Adrenal gland (tissue), 12 donors: ENCODE results near the gene ATP5F1C. TPM values are rescaled to one million over a fixed set of nuclear protein-coding genes. Genes with fewer than 3 reads are reported as not detected.

Experiments used
- DNase-seq, 7 donors: peaks; one replicate each; pipeline ENCODE4 v3.0.0-alpha.2; 2019 to 2020
- H3K27ac ChIP-seq, 5 donors: fragments of 200-600 bp; sonication (generic) in 4 of 5; 1 replicate in 3 of 5; 2 replicates in 2 of 5; pipeline versions ENCODE4 v1.5.1 to v1.8.0; 2016 to 2020; ENCODE audit warnings: mild to moderate bottlenecking in 1 of 5
- H3K27me3 ChIP-seq: fragments of 200-600 bp; 2 replicates; pipeline ENCODE4 v1.8.0; 2021
- H3K36me3 ChIP-seq, 2 donors: fragments of 200-600 bp; replicated peaks in 1 of 2; 1 replicate in 1 of 2; 2 replicates in 1 of 2; pipeline versions ENCODE4 v1.5.1 to v1.8.0; 2018 to 2022
- H3K4me1 ChIP-seq, 2 donors: fragments of 200-600 bp; replicated peaks in 1 of 2; 1 replicate in 1 of 2; 2 replicates in 1 of 2; pipeline versions ENCODE4 v1.5.1 to v1.8.0; 2018 to 2021
- H3K4me3 ChIP-seq, 4 donors: fragments of 200-600 bp; sonication (generic) in 3 of 4; one replicate each; pipeline ENCODE4 v1.5.1; 2016 to 2018
- H3K9me3 ChIP-seq, 3 donors: fragments of 200-600 bp; sonication (generic) in 1 of 3; replicated peaks in 1 of 3; 1 replicate in 2 of 3; 2 replicates in 1 of 3; pipeline versions ENCODE4 v1.5.1 to v1.8.0; 2016 to 2021
- CTCF ChIP-seq, 6 experiments: fragments of 450-650 bp in 4 of 6; fragments of 200-600 bp in 2 of 6; sonication (generic) in 1 of 6; IDR thresholded peaks; 1 replicate in 5 of 6; 2 replicates in 1 of 6; pipeline versions ENCODE4 v1.5.1 to v1.8.0; 2016 to 2021; ENCODE audit warnings: antibody characterized with exemption in 6 of 6, mild to moderate bottlenecking in 2 of 6, moderate library complexity in 1 of 6
- POLR2A ChIP-seq, 2 donors: fragments of 450-650 bp; IDR thresholded peaks; one replicate each; pipeline ENCODE4 v1.6.1; 2017; ENCODE audit warnings: antibody characterized with exemption in 2 of 2, mild to moderate bottlenecking in 2 of 2, moderate library complexity in 1 of 2
- WGBS, 4 donors: extraction: QIAGEN DNeasy Blood & Tissue Kit in 2 of 4; methylation state at CpG; one replicate each; pipeline versions ENCODE4 v1.1.5 to v1.1.7; 2013 to 2017; 5-methylcytosine and 5-hydroxymethylcytosine counted together
- intact Hi-C, 2 donors: fragments of 100-400 bp; cut with DNase I; formaldehyde crosslinking; loops; one replicate each; pipeline versions ENCODE4 v1.14.1 to v1.15.0; 2022 to 2023
- polyA plus RNA-seq, 3 donors: library from polyadenylated mRNA; stranded (reverse); fragments of 200-250 nt in 2 of 3; fragments of 350-450 nt in 1 of 3; fragmentation: Illumina TruSeq in 1 of 3; extraction: RNeasy Lipid Tissue Mini Kit (QIAGEN cat#74804) in 1 of 3; gene quantifications; one replicate each; pipeline ENCODE4 v1.2.3, GENCODE V29; 2013 to 2014
- total RNA-seq, 9 donors: library from RNA; depleted of rRNA in 4 of 9; stranded (reverse); fragments of >200 nt in 4 of 9; fragments of 120-200 nt in 1 of 9; fragmentation: NEBNext Ultra II Directional in 1 of 9; extraction: Animal tissue kit (Norgen Biotek cat#: 25700) in 1 of 9; gene quantifications; one replicate each; pipeline versions ENCODE4 v1.1.0 to v1.2.4, GENCODE V29; 2013 to 2023
- donor health status: healthy with polysubstance abuse.
- donor health status: Bipolar disorder and iron deficiency.
- donor health status: DM: yes; HTN: yes; CAD: no.
- donor health status: DM: no; HTN: no; CAD: no.
- donor health status: DM: no; HTN: no; CAD: no.
- donor health status: DM: yes; HTN: yes; CAD: no.

The ATP5F1C gene
- total and polyA plus RNA-seq, 12 donors, result 453 to 1,397 (median 555) TPM

GRCh38 chr10:7817984-7818294 lies 30.0 kb downstream of the ATP5F1C start:
- intact Hi-C loops, result loop anchor here in 1 of 2 donors (10.0 kb wide), 1 partner anchor 63 kb away; no protein-coding TSS in a partner anchor
- Histone ChIP-seq H3K4me1 (peaks cover 0 to 19% of the 10 kb centered on the region in 2 donors), H3K36me3 (no peaks in the 10 kb centered on the region), H3K9me3 (no peaks in the 10 kb centered on the region), H3K27me3 (no peaks in the 10 kb centered on the region), H3K4me3 (peak overlapping the region; percentile 71 to 99 (median 84)), H3K27ac (peak overlapping the region in 1 of 5 donors; percentile 70)
- 0 to 2% (median 1%) methylated on average over 10 of the region's 10 CpGs for WGBS, 4 donors
- DNase-seq, result no peak
- TF ChIP-seq POLR2A (IDR thresholded peaks at IDR 0.05) (no peak), CTCF (IDR thresholded peaks at IDR 0.05) (no peak)

GRCh38 chr10:7818295-7819120 lies 30.5 kb downstream of the ATP5F1C start, which contains the start of gene TAF3:
TAF3 (plus strand) TSS chr10:7818505; CDS start chr10:7818710, 205 bp downstream.
- intact Hi-C loops, result loop anchor here in 1 of 2 donors (10.0 kb wide), 1 partner anchor 64 kb away; no protein-coding TSS in a partner anchor
- DNase-seq, result peak; percentile 87 to 94 (median 93)
- Histone ChIP-seq H3K27ac (peak within 1 kb of the TSS in 4 of 5 donors; percentile 36 to 70 (median 49)), H3K4me1 (peaks cover 0 to 19% of the 10 kb centered on the region in 2 donors), H3K9me3 (no peaks in the 10 kb centered on the region), H3K4me3 (peak within 1 kb of the TSS; percentile 71 to 99 (median 84)), H3K27me3 (no peaks in the 10 kb centered on the region), H3K36me3 (no peaks in the 10 kb centered on the region)
- TF ChIP-seq POLR2A (IDR thresholded peaks at IDR 0.05) (no peak), CTCF (IDR thresholded peaks at IDR 0.05) (no peak)
- WGBS, 4 donors, result 0 to 1% (median 0%) methylated on average over 18 to 77 of the region's 77 CpGs

DNA sequence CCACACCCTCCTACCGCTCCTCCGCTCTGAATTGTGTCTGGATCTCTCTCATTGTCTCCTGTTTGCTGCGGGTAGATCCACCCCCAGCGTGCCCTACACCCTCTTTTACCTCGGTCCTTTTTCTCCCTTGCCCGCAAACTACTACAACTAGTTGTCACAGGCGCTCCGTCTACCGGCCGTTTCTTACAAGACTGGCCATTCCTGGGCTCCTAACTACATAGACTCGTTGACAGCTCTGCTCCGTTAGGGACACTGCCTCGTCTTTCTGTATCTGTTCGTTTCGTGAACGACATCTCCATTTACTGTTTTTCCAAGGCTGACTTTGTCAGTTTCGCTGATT lies 31.1 kb downstream of the ATP5F1C start:
- H3K4me1 ChIP-seq, result peaks cover 0 to 19% of the 10 kb centered on the region in 2 donors
- 0 to 1% (median 0%) methylated on average over 17 of the region's 17 CpGs for WGBS, 4 donors
- H3K9me3 ChIP-seq, result no peaks in the 10 kb centered on the region
- intact Hi-C loops, result loop anchor here in 1 of 2 donors (10.0 kb wide), 1 partner anchor 64 kb away; no protein-coding TSS in a partner anchor
- H3K27ac ChIP-seq, result peak overlapping the region in 3 of 5 donors; percentile 36 to 70 (median 48)
- peak in 1 of 2 donors; percentile 16 for TF ChIP-seq POLR2A (IDR thresholded peaks at IDR 0.05)
- TF ChIP-seq CTCF (IDR thresholded peaks at IDR 0.05), result peak in 2 of 6 experiments; percentile 20 to 27
- peak; percentile 43 to 72 (median 58) for DNase-seq
- no peaks in the 10 kb centered on the region for H3K36me3 ChIP-seq
- H3K27me3 ChIP-seq, result no peaks in the 10 kb centered on the region
- peak overlapping the region; percentile 71 to 99 (median 84) for H3K4me3 ChIP-seq

DNA sequence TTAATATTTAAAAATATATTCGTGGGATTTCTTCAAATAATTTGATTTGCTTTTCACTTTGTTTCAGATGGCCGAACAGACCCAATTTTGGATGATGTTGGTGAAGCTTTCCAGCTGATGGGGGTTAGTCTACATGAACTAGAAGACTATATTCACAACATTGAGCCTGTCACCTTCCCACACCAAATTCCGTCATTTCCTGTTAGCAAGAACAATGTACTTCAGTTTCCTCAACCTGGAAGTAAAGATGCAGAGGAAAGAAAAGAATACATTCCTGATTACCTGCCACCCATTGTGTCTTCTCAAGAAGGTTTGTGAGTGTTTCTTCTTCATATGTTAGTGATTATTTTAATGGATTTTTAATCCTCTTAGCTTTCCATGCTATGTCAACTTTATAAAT lies 36.3 kb downstream of the ATP5F1C start:
- no peak for DNase-seq
- H3K9me3 ChIP-seq, result no peaks in the 10 kb centered on the region
- WGBS, 4 donors, result 78 to 91% (median 84%) methylated on average over 3 of the region's 3 CpGs
- no peak for TF ChIP-seq CTCF (IDR thresholded peaks at IDR 0.05)
- TF ChIP-seq POLR2A (IDR thresholded peaks at IDR 0.05), result no peak
- peak overlapping the region in 2 of 5 donors; percentile 1 to 20 for H3K27ac ChIP-seq
- peaks cover 0 to 16% of the 10 kb centered on the region in 2 donors for H3K36me3 ChIP-seq
- no peaks in the 10 kb centered on the region for H3K27me3 ChIP-seq
- intact Hi-C loops, result no loop called here
- peaks cover 0 to 14% of the 10 kb centered on the region in 2 donors for H3K4me1 ChIP-seq
- no peak overlapping the region for H3K4me3 ChIP-seq
